Right lobe of liver (tissue), 6 donors: ENCODE data around the gene KRT26. TPM values are rescaled to one million over a fixed set of nuclear protein-coding genes. Genes with fewer than 3 reads are reported as not detected.
"Not testable (repeated sequence)": the region's sequence is repeated elsewhere in the genome, so short reads cannot be mapped to it uniquely, and the experiment has no call there.

Experiments
- ATAC-seq, 4 donors: fragments of 200-7000 bp; cut with Tn5 transposase; one replicate each; pipeline ENCODE4 v1.9.1; 2020; ENCODE audit warnings: mild to moderate bottlenecking in 4 of 4, moderate library complexity in 4 of 4
- DNase-seq, 3 donors: peaks; one replicate each; pipeline ENCODE4 v3.0.0-alpha.2; 2020
- H3K27ac ChIP-seq, 3 donors: fragments of 200-600 bp; one replicate each; pipeline ENCODE4 v1.8.0; 2022
- H3K27me3 ChIP-seq, 2 donors: fragments of 200-600 bp; one replicate each; pipeline ENCODE4 v1.8.0; 2022
- H3K36me3 ChIP-seq, 4 donors: fragments of 200-600 bp; sonication (generic) in 1 of 4; one replicate each; pipeline versions ENCODE4 v1.5.1 to v1.8.0; 2017 to 2022; ENCODE audit warnings: control low read depth in 1 of 4
- H3K4me1 ChIP-seq, 4 donors: fragments of 200-600 bp; sonication (generic) in 1 of 4; one replicate each; pipeline versions ENCODE4 v1.5.1 to v1.8.0; 2017 to 2022; ENCODE audit warnings: control low read depth in 1 of 4
- H3K4me3 ChIP-seq, 3 donors: fragments of 200-600 bp; one replicate each; pipeline ENCODE4 v1.8.0; 2022
- H3K9me3 ChIP-seq, 4 donors: fragments of 200-600 bp; sonication (generic) in 1 of 4; one replicate each; pipeline versions ENCODE4 v1.5.1 to v1.8.0; 2017 to 2022; ENCODE audit warnings: control low read depth in 1 of 4
- CTCF ChIP-seq, 4 donors: fragments of 200-600 bp in 3 of 4; fragments of 450-650 bp in 1 of 4; IDR thresholded peaks; one replicate each; pipeline versions ENCODE4 v1.5.1 to v1.8.0; 2016 to 2022; ENCODE audit warnings: antibody characterized with exemption in 4 of 4, mild to moderate bottlenecking in 2 of 4
- POLR2A ChIP-seq: fragments of 450-650 bp; IDR thresholded peaks from one replicate; pipeline ENCODE4 v1.6.1; 2017; ENCODE audit warnings: antibody characterized with exemption, mild to moderate bottlenecking
- WGBS: methylation state at CpG from one replicate; pipeline ENCODE4 v1.1.6; 2018; ENCODE audit warnings: low coverage, low lambda C conversion rate; ENCODE audit not compliant: insufficient coverage; ENCODE audit errors: missing lambda C conversion rate; 5-methylcytosine and 5-hydroxymethylcytosine counted together
- intact Hi-C, 2 donors: fragments of 100-400 bp; cut with DNase I; formaldehyde crosslinking; loops; one replicate each; pipeline versions ENCODE4 v1.11.2 to v1.14.1; 2022
- total RNA-seq, 6 experiments: library from RNA; depleted of rRNA in 2 of 6; stranded (reverse); fragments of >200 nt in 2 of 6; fragmentation: NEBNext Ultra II Directional in 3 of 6; extraction: Animal tissue kit (Norgen Biotek cat#: 25700) in 3 of 6; gene quantifications; one replicate each; pipeline versions ENCODE4 v1.1.0 to v1.2.4, GENCODE V29; 2016 to 2023
- donor health status: DM: no; HTN: yes; CAD: no.
- donor health status: DM: no; HTN: no; CAD: no.
- donor health status: DM: no; HTN: no; CAD: no.
- donor health status: DM: no; HTN: yes; CAD: no.
- donor health status: DM: no; HTN: yes; CAD: no.

The KRT26 gene
- total RNA-seq, 6 experiments from 2014 or later: not detected

- H3K9me3 ChIP-seq: peaks cover 0 to 4% (median 1%) of the 10 kb centered on the region in 4 donors
- no peak for ATAC-seq
- TF ChIP-seq POLR2A: no peak
- TF ChIP-seq CTCF (IDR thresholded peaks at IDR 0.05): no peak
- no peak within 1 kb of the TSS for H3K4me3 ChIP-seq
- H3K27ac ChIP-seq: no peak within 1 kb of the TSS
- no peaks in the 10 kb centered on the region for H3K4me1 ChIP-seq
- intact Hi-C loops: no loop called here
- DNase-seq: no peak
- WGBS: 29% methylated on average over 2 of the region's 4 CpGs
- no peaks in the 10 kb centered on the region for H3K27me3 ChIP-seq
- H3K36me3 ChIP-seq: no peaks in the 10 kb centered on the region
Observed at GRCh38 chr17:40755231-40755630, 16.8 kb downstream of the KRT26 start, which contains the start of gene KRT25. Gene KRT25 (minus strand): TSS chr17:40755331. CDS start chr17:40755271, 60 bp downstream.

- H3K36me3 ChIP-seq: no peaks in the 10 kb centered on the region
- TF ChIP-seq POLR2A (no peak), CTCF (IDR thresholded peaks at IDR 0.05) (no peak)
- intact Hi-C loops: no loop called here
- no peaks in the 10 kb centered on the region for H3K9me3 ChIP-seq
- 84% methylated on average over 3 of the region's 3 CpGs for WGBS
- ATAC-seq (no peak), DNase-seq (no peak)
- no peak overlapping the region for H3K4me3 ChIP-seq
- no peaks in the 10 kb centered on the region for H3K4me1 ChIP-seq
- H3K27ac ChIP-seq: no peak overlapping the region
- H3K27me3 ChIP-seq: no peaks in the 10 kb centered on the region
Observed at GRCh38 chr17:40753804-40754203, 18.2 kb downstream of the KRT26 start.

- ATAC-seq (no peak), DNase-seq (no peak)
- WGBS: 60% methylated on average over 10 of the region's 14 CpGs
- Histone ChIP-seq H3K9me3 (no peaks in the 10 kb centered on the region), H3K27ac (no peak overlapping the region), H3K4me1 (no peaks in the 10 kb centered on the region), H3K4me3 (no peak overlapping the region), H3K36me3 (no peaks in the 10 kb centered on the region), H3K27me3 (no peaks in the 10 kb centered on the region)
- TF ChIP-seq CTCF (IDR thresholded peaks at IDR 0.05): no peak
- no peak for TF ChIP-seq POLR2A
- intact Hi-C loops: no loop called here
Observed at GRCh38 chr17:40751065-40751464, 20.9 kb downstream of the KRT26 start.

- H3K36me3 ChIP-seq: no peaks in the 10 kb centered on the region
- ATAC-seq (no peak), DNase-seq (no peak)
- H3K27me3 ChIP-seq: no peaks in the 10 kb centered on the region
- no peak for TF ChIP-seq POLR2A
- TF ChIP-seq CTCF (IDR thresholded peaks at IDR 0.05): no peak
- intact Hi-C loops: no loop called here
- H3K4me1 ChIP-seq: no peaks in the 10 kb centered on the region
- H3K4me3 ChIP-seq: no peak overlapping the region
- H3K27ac ChIP-seq: no peak overlapping the region
- WGBS: 60% methylated on average over 6 of the region's 6 CpGs
- no peaks in the 10 kb centered on the region for H3K9me3 ChIP-seq
Observed at GRCh38 chr17:40750391-40750790, 21.6 kb downstream of the KRT26 start.

GRCh38 chr17:40748666-40749065 lies 23.3 kb downstream of the KRT26 start:
- H3K9me3 ChIP-seq, H3K27me3 ChIP-seq, ATAC-seq, H3K4me1 ChIP-seq, H3K36me3 ChIP-seq, intact Hi-C loops, DNase-seq, H3K4me3 ChIP-seq, H3K27ac ChIP-seq: not testable (repeated sequence)
- WGBS: 42% methylated on average over 1 of the region's 1 CpG
